IMR-90 (cell line): ENCODE results near the gene PTGES2. TPM values are rescaled to one million over a fixed set of nuclear protein-coding genes. Genes with fewer than 3 reads are reported as not detected.

Experiments used
- ATAC-seq: fragments of 200-7000 bp; cut with Tn5 transposase; 2 replicates; pipeline ENCODE4 v1.9.1; 2020; ENCODE audit warnings: low read depth, mild to moderate bottlenecking, moderate library complexity
- BruUV-seq: library from RNA; stranded (reverse); fragments of 400-500 nt; replicated peaks from 2 replicates; lab custom pipeline; 2021; lab: Mats Ljungman, UMichigan
- CTCF ChIA-PET: fragments of 300-600 bp; formaldehyde crosslinking; extraction: SDS; loops from one replicate; lab custom pipeline; 2021; ENCODE audit warnings: antibody characterized with exemption; lab: Yijun Ruan, JAX
- POLR2A ChIA-PET: fragments of 300-600 bp; sonication (Branson Sonifier 250); formaldehyde crosslinking; loops from one replicate; lab custom pipeline; 2022; ENCODE audit warnings: antibody characterized with exemption; ENCODE audit not compliant: unreplicated experiment; lab: Charles Lee
- DNase-seq: peaks from one replicate; pipeline ENCODE4 v3.0.0; 2013
- H2AFZ ChIP-seq: replicated peaks from 2 replicates; pipeline ENCODE3; 2013; ENCODE audit warnings: low read length, mild to moderate bottlenecking; ENCODE audit not compliant: poor library complexity
- H2AK5ac ChIP-seq: 2 replicates; pipeline ENCODE4 v1.6.1; 2013; ENCODE audit warnings: low read depth, low read length, inconsistent platforms
- H2AK9ac ChIP-seq: replicated peaks from 2 replicates; pipeline ENCODE3; 2013; ENCODE audit warnings: mild to moderate bottlenecking, low read depth, low read length, moderate library complexity; ENCODE audit not compliant: poor library complexity
- H2BK120ac ChIP-seq: 2 replicates; pipeline ENCODE4 v1.6.1; 2013; ENCODE audit warnings: low read depth, low read length, inconsistent platforms
- H2BK15ac ChIP-seq: 3 replicates; pipeline ENCODE4 v1.6.1; 2013; ENCODE audit warnings: low read depth, low read length, inconsistent platforms
- H2BK20ac ChIP-seq: 2 replicates; pipeline ENCODE4 v1.6.1; 2013; ENCODE audit warnings: low read depth, mild to moderate bottlenecking, inconsistent platforms, low read length, moderate library complexity
- H2BK5ac ChIP-seq: 2 replicates; pipeline ENCODE4 v1.6.1; 2013; ENCODE audit warnings: mild to moderate bottlenecking, low read depth, low read length, inconsistent platforms; ENCODE audit not compliant: poor library complexity, severe bottlenecking
- H3K14ac ChIP-seq: replicated peaks from 2 replicates; pipeline ENCODE4 v1.6.1; 2013; ENCODE audit warnings: low read depth, low read length, inconsistent platforms
- H3K18ac ChIP-seq: 2 replicates; pipeline ENCODE4 v1.6.1; 2013; ENCODE audit warnings: low read depth, low read length, control low read depth
- H3K23ac ChIP-seq: 2 replicates; pipeline ENCODE4 v1.6.1; 2013; ENCODE audit warnings: low read depth, low read length, inconsistent platforms
- H3K27ac ChIP-seq: 2 replicates; pipeline ENCODE4 v1.5.1; 2013; ENCODE audit warnings: mild to moderate bottlenecking, control low read depth, low read length; ENCODE audit not compliant: insufficient read depth
- H3K27me3 ChIP-seq: 2 replicates; pipeline ENCODE4 v1.6.1; 2013; ENCODE audit warnings: low read length; ENCODE audit not compliant: control insufficient read depth, insufficient read depth
- H3K36me3 ChIP-seq: 2 replicates; pipeline ENCODE4 v1.6.1; 2013; ENCODE audit warnings: low read length, mixed read lengths; ENCODE audit not compliant: control insufficient read depth, insufficient read depth
- H3K4ac ChIP-seq: 2 replicates; pipeline ENCODE4 v1.6.1; 2013; ENCODE audit warnings: low read depth, low read length, inconsistent platforms
- H3K4me1 ChIP-seq: 2 replicates; pipeline ENCODE4 v1.6.1; 2013; ENCODE audit warnings: low read length, mixed read lengths; ENCODE audit not compliant: control insufficient read depth, insufficient read depth
- H3K4me2 ChIP-seq: 2 replicates; pipeline ENCODE4 v1.6.1; 2013; ENCODE audit warnings: low read depth, mild to moderate bottlenecking, control low read depth, low read length, moderate library complexity
- H3K4me3 ChIP-seq: 2 replicates; pipeline ENCODE4 v1.5.1; 2013; ENCODE audit warnings: low read depth, mild to moderate bottlenecking, control low read depth, low read length, moderate library complexity; ENCODE audit not compliant: insufficient read depth
- H3K56ac ChIP-seq: 2 replicates; pipeline ENCODE4 v1.6.1; 2013; ENCODE audit warnings: low read length, inconsistent platforms; ENCODE audit not compliant: insufficient read depth; ENCODE audit errors: extremely low read depth
- H3K79me1 ChIP-seq, 2 experiments: 2 replicates each; pipeline ENCODE4 v1.6.1; 2013; ENCODE audit warnings: low read length in 2 of 2, inconsistent platforms in 1 of 2, low read depth in 1 of 2
- H3K9ac ChIP-seq: 2 replicates; pipeline ENCODE4 v1.6.1; 2013; ENCODE audit warnings: low read depth, low read length, control low read depth
- H3K9me1 ChIP-seq: 2 replicates; pipeline ENCODE4 v1.6.1; 2013; ENCODE audit warnings: low read length, inconsistent platforms; ENCODE audit not compliant: insufficient read depth
- H3K9me3 ChIP-seq: 2 replicates; pipeline ENCODE4 v1.6.1; 2013; ENCODE audit warnings: low read length; ENCODE audit not compliant: control insufficient read depth, insufficient read depth
- H4K20me1 ChIP-seq: 2 replicates; pipeline ENCODE4 v1.6.1; 2013; ENCODE audit warnings: low read length, inconsistent platforms; ENCODE audit not compliant: insufficient read depth
- H4K5ac ChIP-seq: 2 replicates; pipeline ENCODE4 v1.6.1; 2013; ENCODE audit warnings: mild to moderate bottlenecking, low read depth, low read length, control low read depth
- H4K8ac ChIP-seq, 2 experiments: 2 replicates each; pipeline ENCODE4 v1.6.1; 2013; ENCODE audit warnings: low read depth in 2 of 2, low read length in 2 of 2, control low read depth in 1 of 2, inconsistent platforms in 1 of 2
- H4K91ac ChIP-seq: 2 replicates; pipeline ENCODE4 v1.6.1; 2013; ENCODE audit warnings: low read depth, low read length, inconsistent platforms; ENCODE audit not compliant: insufficient read depth
- BHLHE40 ChIP-seq: fragments of 150-350 bp; IDR thresholded peaks from 2 replicates; pipeline ENCODE4 v1.6.1; 2016; ENCODE audit warnings: mild to moderate bottlenecking, low read depth, low read length
- CEBPB ChIP-seq: IDR thresholded peaks from 2 replicates; pipeline ENCODE4 v1.6.1; 2012; ENCODE audit warnings: low read depth, low read length, improper control_type of control experiment
- CHD1 ChIP-seq: IDR thresholded peaks from 2 replicates; pipeline ENCODE4 v1.6.1; 2012; ENCODE audit warnings: low read depth, low read length, improper control_type of control experiment
- CTCF ChIP-seq: conservative IDR thresholded peaks from 2 replicates; pipeline ENCODE4 v1.5.1; 2012; ENCODE audit warnings: mild to moderate bottlenecking, low read depth, low read length, improper control_type of control experiment
- FOS ChIP-seq: fragments of 150-350 bp; IDR thresholded peaks from 2 replicates; pipeline ENCODE4 v1.6.1; 2016; ENCODE audit warnings: low read depth, low read length
- MAFK ChIP-seq: IDR thresholded peaks from 2 replicates; pipeline ENCODE4 v1.6.1; 2012; ENCODE audit warnings: low read depth, low read length, improper control_type of control experiment
- MXI1 ChIP-seq: IDR thresholded peaks from 2 replicates; pipeline ENCODE4 v1.6.1; 2012; ENCODE audit warnings: low read depth, mild to moderate bottlenecking, low read length, moderate library complexity, borderline replicate concordance
- NFE2L2 ChIP-seq: fragments of 150-350 bp; IDR thresholded peaks from 2 replicates; pipeline ENCODE4 v1.6.1; 2016; ENCODE audit warnings: low read depth, mild to moderate bottlenecking, low read length
- RAD21 ChIP-seq: IDR thresholded peaks from 2 replicates; pipeline ENCODE4 v1.6.1; 2012; ENCODE audit warnings: low read length, improper control_type of control experiment
- RCOR1 ChIP-seq: IDR thresholded peaks from 2 replicates; pipeline ENCODE4 v1.6.1; 2012; ENCODE audit warnings: mild to moderate bottlenecking, low read length, improper control_type of control experiment; ENCODE audit not compliant: insufficient replicate concordance
- RFX5 ChIP-seq: IDR thresholded peaks from 2 replicates; pipeline ENCODE4 v1.8.0; 2012; ENCODE audit warnings: low read depth, mild to moderate bottlenecking, low read length, moderate library complexity
- SMC3 ChIP-seq: fragments of 150-350 bp; IDR thresholded peaks from 2 replicates; pipeline ENCODE4 v1.6.1; 2016; ENCODE audit warnings: low read depth, mild to moderate bottlenecking, antibody characterized with exemption, low read length, moderate library complexity
- USF2 ChIP-seq: fragments of 150-350 bp; IDR thresholded peaks from 2 replicates; pipeline ENCODE4 v1.6.1; 2017; ENCODE audit warnings: mild to moderate bottlenecking, antibody characterized with exemption, low read length, low read depth
- WGBS, 2 experiments: methylation state at CpG; one replicate each; pipeline versions ENCODE4 v1.1.5 to v1.1.7; 2013; ENCODE audit warnings: missing lambda C conversion rate in 2 of 2; ENCODE audit not compliant: insufficient read length in 1 of 2; ENCODE audit errors: extremely low coverage in 2 of 2; 5-methylcytosine and 5-hydroxymethylcytosine counted together
- dilution Hi-C: fragments of 300-500 bp; cut with HindIII; formaldehyde crosslinking; loops from one replicate; pipeline ENCODE4 v1.14.3; 2018; ENCODE audit warnings: low sequenced_read_pairs; ENCODE audit not compliant: unreplicated experiment
- in situ Hi-C: fragments of 300-500 bp; cut with MboI; formaldehyde crosslinking; loops from 3 replicates; pipeline ENCODE4 v1.14.3; 2019; ENCODE audit warnings: low sequenced_read_pairs, inconsistent platforms, mixed read lengths
- intact Hi-C: fragments of 100-400 bp; cut with micrococcal nuclease; formaldehyde crosslinking; loops from 2 replicates; pipeline ENCODE4 v1.10.0; 2022
- polyA plus RNA-seq, 3 experiments: library from polyadenylated mRNA; depleted of rRNA; stranded (reverse); fragments of >200 nt; gene quantifications; 2 replicates each; pipeline ENCODE4 v1.2.3, GENCODE V29; 2012; ENCODE audit warnings: low replicate concordance in 1 of 3
- total RNA-seq: library from RNA; depleted of rRNA; stranded (reverse); fragments of >200 nt; gene quantifications from 2 replicates; pipeline ENCODE4 v1.2.3, GENCODE V29; 2012
- TF ChIP-seq, protein P1 (sequence below): fragments of 150-350 bp; IDR thresholded peaks from 2 replicates; pipeline ENCODE4 v1.6.1; 2016; ENCODE audit warnings: low read depth, mild to moderate bottlenecking, low read length, moderate library complexity, borderline replicate concordance

Gene PTGES2
- total and polyA plus RNA-seq, 2 of the 4 experiments (the other 2 are of a cell fraction) = 100 to 107 TPM

- H3K14ac ChIP-seq = no peak overlapping the region
- peaks cover 7% of the 10 kb centered on the region; the same call in 1 of the 2 replicates for H4K20me1 ChIP-seq
- H2BK120ac ChIP-seq = no peak overlapping the region
- no peak overlapping the region for H2BK5ac ChIP-seq
- DNase-seq (no peak), ATAC-seq (no peak)
- no peak overlapping the region for H3K56ac ChIP-seq
- no peak overlapping the region for H2BK20ac ChIP-seq
- H3K36me3 ChIP-seq = peaks cover 24% of the 10 kb centered on the region
- no peak overlapping the region for H3K18ac ChIP-seq
- H2BK15ac ChIP-seq = no peak overlapping the region
- H3K27ac ChIP-seq = no peak overlapping the region
- H3K4me2 ChIP-seq = no peak overlapping the region
- no peak overlapping the region for H3K23ac ChIP-seq
- TF ChIP-seq, protein P1, sequence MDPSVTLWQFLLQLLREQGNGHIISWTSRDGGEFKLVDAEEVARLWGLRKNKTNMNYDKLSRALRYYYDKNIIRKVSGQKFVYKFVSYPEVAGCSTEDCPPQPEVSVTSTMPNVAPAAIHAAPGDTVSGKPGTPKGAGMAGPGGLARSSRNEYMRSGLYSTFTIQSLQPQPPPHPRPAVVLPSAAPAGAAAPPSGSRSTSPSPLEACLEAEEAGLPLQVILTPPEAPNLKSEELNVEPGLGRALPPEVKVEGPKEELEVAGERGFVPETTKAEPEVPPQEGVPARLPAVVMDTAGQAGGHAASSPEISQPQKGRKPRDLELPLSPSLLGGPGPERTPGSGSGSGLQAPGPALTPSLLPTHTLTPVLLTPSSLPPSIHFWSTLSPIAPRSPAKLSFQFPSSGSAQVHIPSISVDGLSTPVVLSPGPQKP = no peak
- TF ChIP-seq NFE2L2 = no peak
- TF ChIP-seq SMC3 = no peak
- no peak for TF ChIP-seq CEBPB
- no peak for TF ChIP-seq MAFK
- no peak for TF ChIP-seq MXI1
- TF ChIP-seq BHLHE40 = no peak
- TF ChIP-seq CTCF = no peak
- no peak for TF ChIP-seq USF2
- no peak for TF ChIP-seq RFX5
- TF ChIP-seq RCOR1 = no peak
- TF ChIP-seq RAD21 = no peak
- TF ChIP-seq CHD1 = no peak
- no peak for TF ChIP-seq FOS
- H3K4me3 ChIP-seq = no peak overlapping the region
- no peak overlapping the region for H4K91ac ChIP-seq
- no peaks in the 10 kb centered on the region; the same call in 1 of the 2 replicates for H3K9me1 ChIP-seq
- H3K9ac ChIP-seq = no peak overlapping the region
- ChIA-PET CTCF (no interaction called here), POLR2A (interaction anchor here (0.7 kb wide), 1 partner anchor 10 kb away, joined by 3 read pairs; no protein-coding TSS in a partner anchor)
- WGBS, 2 experiments = 89% methylated on average over 7 of the region's 20 CpGs; no CpG with 5 or more reads in 1 of the 2 experiments
- no peak overlapping the region for H2AK5ac ChIP-seq
- in situ Hi-C loops (no loop called here), dilution Hi-C loops (no loop called here), intact Hi-C loops (no loop called here)
- peaks cover 3 to 8% of the 10 kb centered on the region in 2 experiments; a peak in 3 of 4 replicates for H3K79me1 ChIP-seq
- H3K4ac ChIP-seq = no peak overlapping the region
- H2AK9ac ChIP-seq = no peak overlapping the region
- H2AFZ ChIP-seq = no peak overlapping the region
- BruUV-seq = no TSS peak
- H3K27me3 ChIP-seq = no peaks in the 10 kb centered on the region
- H4K5ac ChIP-seq = no peak overlapping the region
- no peaks in the 10 kb centered on the region for H3K4me1 ChIP-seq
- no peak overlapping the region for H4K8ac ChIP-seq
- H3K9me3 ChIP-seq = no peaks in the 10 kb centered on the region
These were observed 7.3 kb downstream of the PTGES2 start for GRCh38 chr9:128120061-128120740.
